Putamen (tissue), 1 donor: ENCODE data around the gene INPP4A.
"Not testable (repeated sequence)": the region's sequence is repeated elsewhere in the genome, so short reads cannot be mapped to it uniquely, and the experiment has no call there.

Experiments
- DNase-seq: peaks from one replicate; pipeline ENCODE4 v3.0.0-alpha.2; 2016; ENCODE audit warnings: low spot score

The INPP4A gene

DNA sequence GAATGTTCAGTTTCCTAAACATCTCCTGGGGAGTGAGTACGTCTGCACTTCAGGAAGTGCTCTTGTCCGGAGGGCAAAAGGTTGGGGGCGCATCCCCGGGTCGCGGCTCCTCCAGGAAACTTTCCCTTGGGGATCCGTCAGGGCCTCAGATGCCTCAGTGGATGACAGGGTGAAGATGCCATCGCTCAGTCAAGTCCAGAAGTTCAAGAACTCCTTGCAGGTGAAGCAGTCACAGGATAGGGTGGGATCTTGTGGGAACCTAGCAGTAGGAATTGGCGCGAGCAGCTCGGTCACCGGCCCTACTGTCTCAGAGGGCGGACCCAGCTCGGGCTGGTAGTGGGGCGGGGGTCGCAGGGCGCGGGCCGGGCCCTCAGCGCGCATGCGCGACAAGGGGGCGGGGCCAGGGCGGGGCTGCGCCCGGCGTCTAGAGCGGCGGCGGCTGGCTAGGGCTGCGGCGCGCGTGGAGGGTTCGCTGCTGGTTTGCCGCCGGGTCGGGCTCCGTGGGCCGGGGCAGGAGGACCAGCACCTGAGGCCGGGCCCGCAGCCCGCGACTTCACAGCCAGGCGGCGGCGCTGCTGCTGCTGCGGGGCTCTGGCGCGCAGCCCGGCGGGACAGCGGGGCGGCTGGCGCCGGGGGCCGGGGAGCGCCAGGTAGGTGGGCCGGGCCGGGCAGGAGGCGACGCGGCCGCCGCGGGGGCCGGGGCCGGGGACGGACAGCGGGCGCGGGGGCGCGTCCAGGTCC lies at the start of gene INPP4A:
INPP4A (plus strand) TSS at position 423 of the 741 bp plus-strand sequence. CDS start 75,191 bp downstream, outside the sequence.
- peak; percentile 67 for DNase-seq

DNA sequence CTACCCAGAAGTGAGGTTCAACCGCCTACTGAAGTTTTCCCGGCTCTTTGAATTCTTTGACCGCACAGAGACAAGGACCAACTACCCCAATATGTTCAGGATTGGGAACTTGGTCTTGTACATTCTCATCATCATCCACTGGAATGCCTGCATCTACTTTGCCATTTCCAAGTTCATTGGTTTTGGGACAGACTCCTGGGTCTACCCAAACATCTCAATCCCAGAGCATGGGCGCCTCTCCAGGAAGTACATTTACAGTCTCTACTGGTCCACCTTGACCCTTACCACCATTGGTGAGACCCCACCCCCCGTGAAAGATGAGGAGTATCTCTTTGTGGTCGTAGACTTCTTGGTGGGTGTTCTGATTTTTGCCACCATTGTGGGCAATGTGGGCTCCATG lies 48.7 kb upstream of the INPP4A start:
- DNase-seq = no peak

DNA sequence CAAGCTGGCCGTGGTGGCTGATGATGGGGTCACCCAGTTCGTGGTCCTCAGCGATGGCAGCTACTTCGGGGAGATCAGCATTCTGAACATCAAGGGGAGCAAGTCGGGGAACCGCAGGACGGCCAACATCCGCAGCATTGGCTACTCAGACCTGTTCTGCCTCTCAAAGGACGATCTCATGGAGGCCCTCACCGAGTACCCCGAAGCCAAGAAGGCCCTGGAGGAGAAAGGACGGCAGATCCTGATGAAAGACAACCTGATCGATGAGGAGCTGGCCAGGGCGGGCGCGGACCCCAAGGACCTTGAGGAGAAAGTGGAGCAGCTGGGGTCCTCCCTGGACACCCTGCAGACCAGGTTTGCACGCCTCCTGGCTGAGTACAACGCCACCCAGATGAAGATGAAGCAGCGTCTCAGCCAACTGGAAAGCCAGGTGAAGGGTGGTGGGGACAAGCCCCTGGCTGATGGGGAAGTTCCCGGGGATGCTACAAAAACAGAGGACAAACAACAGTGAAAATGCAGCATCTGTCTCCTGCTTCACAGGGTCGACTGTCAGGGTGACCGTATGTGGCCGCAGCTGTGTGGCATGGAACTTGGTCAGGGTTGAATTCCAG lies 47.8 kb upstream of the INPP4A start:
- DNase-seq = no peak

DNA sequence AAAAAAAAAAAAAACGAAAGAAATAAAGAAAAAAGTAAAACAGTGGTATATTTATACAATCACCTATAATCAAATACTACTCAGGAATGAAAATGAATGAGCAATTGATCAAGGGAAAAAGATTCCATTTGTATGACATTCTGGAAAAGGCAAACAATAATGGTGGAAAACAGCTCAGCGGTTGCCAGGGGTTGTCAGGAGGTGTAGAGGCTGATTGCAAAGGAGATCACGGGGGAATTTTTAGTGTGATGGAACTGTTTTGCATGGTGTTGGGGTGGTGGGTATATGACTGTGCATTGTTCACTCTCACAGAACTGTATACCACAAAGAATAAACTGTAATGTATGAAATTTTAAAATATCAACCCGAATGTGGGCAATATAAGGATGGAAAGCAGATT lies 45.5 kb upstream of the INPP4A start:
- no peak for DNase-seq

DNA sequence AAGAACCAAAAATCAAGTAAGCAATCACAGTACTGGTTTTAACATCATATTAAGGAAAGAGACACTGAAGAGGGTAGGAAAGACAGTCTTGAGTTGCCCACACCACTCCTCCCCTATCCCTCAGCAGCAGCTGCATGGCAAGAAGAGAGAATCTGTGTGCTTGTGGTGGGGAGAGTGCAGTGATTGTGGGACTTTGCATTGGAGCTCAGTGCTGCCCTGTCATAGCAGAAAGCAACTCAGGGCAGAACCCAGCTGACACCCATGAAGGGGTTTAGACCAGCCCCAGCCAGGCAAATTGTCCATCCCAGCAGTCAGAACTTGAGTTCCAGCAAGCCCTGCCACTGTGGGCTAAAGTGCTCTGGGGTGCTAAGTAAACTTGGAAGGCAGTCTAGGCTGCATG lies 40.8 kb upstream of the INPP4A start:
- no peak for DNase-seq

DNA sequence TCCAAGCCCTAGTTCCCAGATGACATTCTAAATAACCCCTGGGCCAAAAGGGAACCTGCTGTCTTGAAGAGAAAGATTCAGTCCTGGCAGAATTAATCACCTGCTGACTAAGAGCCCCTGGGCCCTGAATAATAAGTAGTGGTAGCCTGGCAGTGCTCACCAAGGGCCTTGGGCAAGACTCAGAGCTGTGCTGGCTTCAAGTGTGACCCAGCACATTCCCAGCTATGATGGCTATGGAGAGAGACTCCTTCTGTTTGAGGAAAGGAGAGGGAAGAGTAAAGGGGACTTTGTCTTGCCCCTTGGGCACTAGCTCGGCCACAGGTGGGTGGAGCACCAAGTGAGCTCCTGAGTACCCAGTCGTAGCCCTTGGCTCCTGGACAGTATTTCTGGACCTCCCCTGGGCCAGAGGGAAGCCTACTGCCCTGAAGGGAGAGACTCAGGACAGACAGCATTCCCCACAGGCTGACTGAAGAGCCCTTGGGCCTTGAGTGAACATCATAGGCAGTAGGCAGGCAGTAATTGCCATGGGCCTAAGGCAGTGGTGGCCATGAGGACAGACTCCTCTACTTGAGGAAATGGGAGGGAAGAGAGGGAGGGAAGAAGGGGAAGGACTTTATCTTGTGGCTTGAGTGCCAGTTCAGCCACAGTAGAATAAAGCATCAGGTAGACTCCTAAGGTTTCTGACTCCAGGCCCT lies 40.0 kb upstream of the INPP4A start:
- no peak for DNase-seq

DNA sequence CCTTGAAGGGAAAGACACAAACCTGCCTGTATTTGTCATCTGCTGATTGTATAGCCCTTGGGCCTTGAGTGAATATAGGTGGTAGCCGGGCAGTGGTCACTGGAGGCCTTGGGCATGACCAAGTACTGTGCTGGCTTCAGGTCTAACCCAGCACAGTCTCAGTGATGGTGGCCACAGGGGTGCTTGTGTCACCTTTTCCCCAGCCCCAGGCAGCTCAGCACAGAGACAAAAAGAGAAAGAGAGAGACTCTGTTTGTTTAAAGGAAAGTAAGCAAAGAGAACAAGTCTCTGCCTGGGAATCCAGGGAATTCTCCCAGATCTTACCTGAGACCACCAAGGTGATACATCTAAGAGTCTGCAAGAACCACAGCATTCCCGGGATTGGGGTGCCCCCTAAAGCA lies 39.4 kb upstream of the INPP4A start:
- DNase-seq = no peak

DNA sequence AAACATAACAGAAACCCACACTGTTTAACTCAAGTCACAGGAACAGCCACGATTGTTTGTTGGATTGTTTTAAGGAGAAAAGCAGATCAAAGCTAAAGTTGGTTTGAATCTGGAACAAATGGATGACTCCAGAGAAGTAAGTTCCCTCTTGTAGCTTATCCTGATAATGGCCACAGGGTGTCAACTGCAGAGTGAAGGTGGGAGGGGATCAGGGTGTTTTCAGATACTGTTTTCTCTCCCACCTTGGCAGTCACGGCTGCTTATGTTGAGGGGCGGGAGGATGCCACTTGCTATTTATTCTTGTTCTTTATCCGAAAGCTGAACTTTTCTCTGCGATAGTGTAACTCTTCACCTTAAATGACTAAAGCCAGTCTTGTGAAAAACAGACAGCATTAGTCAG lies 36.5 kb upstream of the INPP4A start:
- no peak for DNase-seq

DNA sequence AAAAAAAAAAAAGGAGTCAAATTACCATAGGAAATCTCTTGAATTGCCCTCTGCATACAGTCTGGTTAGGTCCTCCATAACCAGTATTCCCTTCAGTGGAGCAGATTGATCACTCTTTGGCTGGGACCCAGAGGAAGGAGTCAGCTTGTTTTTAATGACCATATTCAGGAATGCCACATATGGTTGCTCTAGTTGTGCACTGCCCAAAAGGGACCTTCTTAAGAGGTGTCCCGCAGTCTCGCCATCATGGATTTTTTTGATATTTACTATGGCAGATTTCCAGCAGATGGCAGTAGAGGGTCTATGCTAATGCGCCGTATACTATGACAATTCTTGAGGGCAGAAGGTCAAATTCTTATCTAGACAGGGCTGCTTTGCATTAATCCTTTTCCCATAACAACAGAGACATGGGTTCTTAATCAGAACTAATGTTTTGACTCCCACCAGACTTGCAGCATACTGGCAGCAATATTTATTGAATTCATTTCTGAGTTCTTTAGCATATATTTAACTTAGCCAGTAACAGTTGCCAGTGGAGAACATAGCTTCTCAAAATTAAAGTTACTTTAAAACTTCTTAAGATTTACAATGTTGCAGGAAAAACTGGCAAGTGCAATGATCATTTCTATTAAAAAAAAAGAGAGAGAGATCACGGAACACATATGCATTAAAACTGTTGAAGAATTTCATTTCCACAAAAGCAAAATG lies 31.8 kb upstream of the INPP4A start:
- DNase-seq = peak; percentile 52

DNA sequence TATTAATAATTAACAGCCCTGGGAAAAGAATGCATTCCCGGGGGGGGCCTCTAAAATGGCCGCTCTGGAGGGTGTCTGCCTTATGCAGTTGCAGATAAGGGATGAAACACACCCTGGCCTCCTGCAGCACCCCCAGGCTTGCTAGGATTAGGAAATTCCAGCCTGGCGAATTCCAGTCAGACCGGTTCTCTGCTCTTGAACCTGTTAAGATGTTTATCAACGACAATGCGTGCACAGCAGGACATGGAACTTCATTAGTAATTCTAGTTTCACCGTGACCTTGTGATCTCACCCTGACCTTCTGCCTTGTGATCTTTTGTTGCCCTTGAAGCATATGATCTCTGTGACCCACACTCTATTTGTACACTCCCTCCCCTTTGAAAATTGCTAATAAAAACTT lies 30.4 kb upstream of the INPP4A start:
- DNase-seq = not testable (repeated sequence)

DNA sequence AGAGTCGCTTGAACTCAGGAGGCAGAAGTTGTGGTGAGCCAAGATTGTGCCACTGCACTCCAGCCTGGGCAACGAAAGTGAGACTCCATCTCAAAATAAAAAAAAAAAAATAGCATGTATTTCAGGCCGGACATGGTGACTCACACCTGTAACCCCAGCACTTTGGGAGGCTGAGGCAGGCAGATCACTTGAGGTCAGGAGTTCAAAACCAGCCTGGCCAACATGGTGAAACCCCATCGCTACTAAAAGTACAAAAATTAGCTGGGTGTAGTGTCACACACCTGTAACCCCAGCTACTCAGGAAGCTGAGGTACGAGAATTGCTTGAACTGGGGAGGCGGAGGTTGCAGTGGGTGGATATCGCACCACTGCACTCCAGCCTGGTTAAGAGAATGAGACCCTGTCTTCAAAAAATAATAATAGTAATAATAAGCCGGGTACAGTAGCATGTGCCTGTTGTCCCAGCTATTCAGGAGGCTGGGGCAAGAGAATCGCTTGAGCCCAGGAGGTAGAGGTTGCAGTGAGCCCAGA lies 28.9 kb upstream of the INPP4A start:
- DNase-seq = not testable (repeated sequence)

DNA sequence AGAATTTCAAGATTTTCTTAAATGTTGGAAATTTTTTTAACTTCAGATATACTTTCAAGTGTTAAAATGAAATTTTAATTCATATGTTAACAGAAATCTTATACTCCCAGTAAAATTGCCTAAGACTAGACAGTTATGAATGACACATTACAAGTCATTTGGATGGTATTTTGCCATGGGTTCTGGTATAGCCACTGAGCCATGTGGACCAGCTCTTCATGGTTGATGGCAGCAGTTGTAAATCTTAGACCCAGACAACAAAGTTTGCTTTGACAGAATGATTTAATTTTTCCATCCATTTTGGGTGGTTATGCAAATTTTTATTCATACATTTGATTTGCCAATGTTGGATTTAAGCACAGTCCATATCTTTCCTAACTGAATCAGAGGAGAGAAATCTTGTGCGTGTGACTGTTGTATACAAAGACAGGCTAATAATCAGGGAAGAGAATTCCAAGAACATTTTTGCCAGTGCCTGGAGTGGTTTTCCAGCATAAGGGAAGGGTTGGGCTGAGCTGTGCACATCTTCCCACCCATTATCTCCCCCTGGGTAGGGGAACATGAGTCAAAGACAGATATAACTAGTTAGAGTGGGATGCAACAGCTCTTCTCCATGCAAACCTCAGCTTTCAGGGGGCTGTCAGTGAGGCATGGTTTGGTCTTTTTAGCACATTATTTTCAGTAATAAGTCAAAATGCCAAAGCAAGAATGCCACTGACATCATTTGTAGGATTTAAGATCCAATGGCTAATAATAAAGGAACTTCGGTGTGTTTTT lies 28.1 kb upstream of the INPP4A start:
- DNase-seq = no peak

DNA sequence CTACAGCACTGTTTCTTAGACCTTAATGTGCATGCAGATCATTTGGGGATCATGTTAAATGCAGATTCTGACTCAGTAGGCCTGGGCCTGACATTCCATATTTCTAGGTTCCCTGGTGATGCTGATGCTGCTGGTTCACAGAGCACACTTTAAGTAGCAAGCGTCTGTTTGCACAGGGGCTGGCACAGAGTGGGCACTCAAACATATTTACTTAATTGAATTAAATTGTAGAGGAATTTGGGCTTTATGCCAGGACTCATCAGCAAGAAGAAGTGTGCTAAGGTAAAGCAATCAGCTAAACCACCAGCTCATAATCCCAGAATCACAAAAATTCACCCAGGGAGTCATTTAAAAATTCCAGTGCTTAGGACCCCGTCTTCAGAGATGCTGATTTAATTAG lies 25.1 kb upstream of the INPP4A start:
- no peak for DNase-seq

DNA sequence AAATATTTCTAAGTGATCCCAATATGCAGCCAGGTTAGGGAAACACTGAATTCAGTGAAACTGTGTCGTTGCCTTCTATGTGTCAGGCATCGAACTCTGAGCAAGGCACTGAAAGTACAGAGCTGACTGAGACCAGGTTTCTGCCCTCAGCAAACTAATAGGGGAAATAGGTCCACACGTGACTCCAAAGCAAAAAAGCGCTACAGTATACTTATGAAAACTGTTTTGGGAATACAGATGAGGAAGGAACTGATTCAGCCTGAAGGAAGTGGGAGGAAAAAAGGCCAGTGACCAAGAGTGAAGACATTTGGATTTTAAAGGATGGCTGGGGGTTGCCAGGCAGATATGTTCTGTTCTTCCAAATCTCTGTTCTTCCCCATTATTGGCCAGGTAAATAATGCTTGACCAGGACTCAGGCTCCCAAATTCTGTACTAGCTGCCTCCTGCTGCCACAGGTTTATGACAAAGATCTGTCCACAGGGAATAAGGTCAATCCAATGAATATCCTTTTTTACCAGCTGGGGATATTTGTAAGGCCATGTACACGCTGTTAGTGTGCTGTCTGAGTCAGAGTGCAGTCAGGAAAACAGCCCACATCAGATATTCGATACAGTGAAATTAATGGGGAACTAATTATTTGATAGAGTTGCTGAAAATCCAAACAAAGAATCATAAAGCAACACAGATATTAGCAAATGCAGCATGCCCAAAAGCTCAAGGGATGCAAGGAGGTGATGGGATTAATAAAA lies 24.5 kb upstream of the INPP4A start:
- no peak for DNase-seq

DNA sequence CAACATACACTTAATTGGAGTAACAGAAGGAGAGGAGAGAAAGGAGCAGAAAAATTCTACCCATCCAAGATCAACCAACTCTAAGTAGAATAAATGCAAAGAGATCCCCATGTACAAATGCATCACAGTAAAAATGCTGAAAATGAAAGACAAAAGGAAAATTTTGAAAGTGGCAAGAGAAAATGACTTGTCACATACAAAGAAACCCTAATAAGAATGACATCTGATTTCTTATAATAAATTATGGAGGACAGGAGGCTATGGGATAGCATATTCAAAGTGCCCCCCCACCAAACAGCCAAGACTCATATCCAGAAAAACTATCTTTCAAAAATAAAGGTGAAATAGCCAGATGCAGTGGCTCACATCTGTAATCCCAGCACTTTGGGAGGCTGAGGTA lies 22.2 kb upstream of the INPP4A start:
- DNase-seq = no peak

DNA sequence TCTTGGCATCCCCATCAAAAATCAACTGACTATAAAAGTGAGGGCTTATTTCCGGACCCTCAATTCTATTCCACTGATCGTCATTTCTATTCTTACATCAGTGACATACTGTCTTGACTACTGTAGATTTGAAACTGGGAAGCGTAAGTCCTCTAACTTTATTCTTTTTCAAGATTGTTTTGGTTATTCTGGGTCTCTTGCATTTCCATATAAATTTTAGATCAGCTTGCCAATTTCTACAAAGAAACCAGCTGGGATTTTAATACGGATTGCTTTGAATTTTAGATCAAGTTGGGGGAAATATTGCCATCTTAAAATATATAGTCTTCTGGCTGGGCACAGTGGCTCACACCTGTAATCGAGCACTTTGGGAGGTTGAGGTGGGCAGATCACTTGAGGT lies 17.9 kb upstream of the INPP4A start:
- no peak for DNase-seq

DNA sequence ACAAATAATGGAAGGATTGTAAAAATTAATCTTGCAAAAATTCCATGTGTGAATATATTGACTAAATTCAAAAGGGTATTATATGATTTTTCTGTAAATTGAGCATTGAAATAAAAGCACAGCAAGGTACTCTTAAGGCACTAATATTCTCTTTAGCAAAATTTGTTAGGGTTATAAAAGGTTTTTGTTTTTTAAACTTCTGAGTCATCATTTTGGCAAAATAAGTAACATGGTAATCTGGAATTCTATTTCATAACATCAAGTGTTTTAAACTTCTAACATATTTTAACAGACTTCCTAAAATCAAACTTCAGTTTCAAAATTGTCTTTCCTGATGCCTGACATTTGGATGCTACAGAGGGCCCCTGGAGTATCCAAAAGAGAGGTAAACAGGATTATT lies 12.5 kb upstream of the INPP4A start:
- no peak for DNase-seq

DNA sequence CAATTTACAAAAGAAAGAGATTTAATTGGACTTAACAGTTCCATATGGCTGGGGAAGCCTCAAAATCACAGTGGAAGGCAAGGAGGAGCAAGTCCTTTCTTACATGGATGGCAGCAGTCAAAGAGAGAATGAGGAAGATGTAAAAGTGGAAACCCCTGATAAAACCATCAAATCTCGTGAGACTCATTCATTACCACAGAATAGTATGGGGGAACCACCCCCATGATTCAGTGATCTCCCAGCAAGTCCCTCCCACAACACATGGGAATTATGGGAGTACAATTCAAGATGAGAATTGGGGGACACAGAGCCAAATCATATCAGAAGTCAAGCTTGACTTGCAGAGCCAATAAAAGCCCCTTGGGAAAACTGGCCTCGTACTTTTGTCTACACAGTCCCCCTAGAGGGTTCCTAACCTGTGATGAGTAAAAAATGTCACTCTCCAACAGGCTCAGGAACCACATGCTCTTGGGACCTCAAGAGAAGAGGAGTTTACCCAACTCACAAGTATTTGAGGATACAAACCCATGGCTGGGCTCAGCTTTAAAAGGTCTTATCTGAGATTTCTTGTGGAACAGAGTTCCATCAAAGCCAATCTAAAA lies 11.2 kb upstream of the INPP4A start:
- DNase-seq = no peak

DNA sequence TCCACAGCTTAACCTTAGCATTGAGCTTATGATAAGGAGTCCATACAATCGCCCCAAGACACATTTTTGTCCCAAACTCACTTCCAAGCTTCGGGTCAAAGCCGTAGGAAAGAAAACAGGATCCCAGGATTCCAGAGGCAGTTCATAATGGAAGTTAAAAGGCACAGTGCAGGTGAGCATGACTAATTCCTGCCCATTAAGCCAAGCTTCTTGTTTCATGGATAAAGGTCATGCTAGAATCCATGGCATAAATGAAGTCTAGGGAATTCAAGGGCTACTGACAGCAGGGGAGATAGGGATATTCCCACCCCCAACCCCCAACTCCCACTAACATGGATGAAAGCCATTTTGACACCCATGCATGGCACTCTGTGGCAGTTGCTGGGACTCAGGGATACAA lies 10.2 kb upstream of the INPP4A start:
- no peak for DNase-seq

DNA sequence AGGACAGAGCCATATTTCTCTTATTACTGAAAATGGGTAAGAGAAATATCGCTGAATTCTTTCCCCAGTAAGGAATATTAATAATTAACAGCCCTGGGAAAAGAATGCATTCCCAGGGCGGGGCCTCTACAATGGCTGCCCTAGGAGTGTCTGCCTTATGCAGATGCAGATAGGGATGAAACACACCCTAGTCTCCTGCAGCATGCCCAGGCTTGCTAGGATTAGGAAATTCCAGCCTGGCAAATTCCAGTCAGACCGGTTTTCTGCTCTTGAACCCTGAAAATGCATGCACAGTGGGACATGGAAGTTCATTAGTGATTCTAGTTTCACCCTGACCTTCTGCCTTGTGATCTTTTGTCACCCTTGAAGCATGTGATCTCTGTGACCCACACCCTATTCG lies 9.0 kb upstream of the INPP4A start:
- DNase-seq = not testable (repeated sequence)
